Activated T-helper 2 cell treated with anti-CD3 and anti-CD28 coated beads, Interferon-gamma antibody, Interleukin-2, Interleukin-4, amounts not matched to agents 10 μg/mL and 5 μg/mL and 100 μg/mL, durations not matched to agents 14 hours and 24 hours and 36 hours (primary cell): ENCODE measurements around the gene SSNA1. TPM values are rescaled to one million over a fixed set of nuclear protein-coding genes. Genes with fewer than 3 reads are reported as not detected.

Experiments used
- DNase-seq: peaks from one replicate; pipeline ENCODE4 v3.0.0; 2021; ENCODE audit warnings: low spot score
- H3K27ac Mint-ChIP-seq: one replicate; pipeline ENCODE4 v1.8.0; 2021; ENCODE audit warnings: mixed read lengths
- H3K27me3 Mint-ChIP-seq: one replicate; pipeline ENCODE4 v1.8.0; 2021; ENCODE audit warnings: low read depth, mixed read lengths
- H3K36me3 Mint-ChIP-seq: one replicate; pipeline ENCODE4 v1.8.0; 2021; ENCODE audit warnings: low read depth, mixed read lengths
- H3K4me1 Mint-ChIP-seq: one replicate; pipeline ENCODE4 v1.8.0; 2021; ENCODE audit warnings: low read depth, mixed read lengths
- H3K4me3 Mint-ChIP-seq: one replicate; pipeline ENCODE4 v1.8.0; 2021; ENCODE audit warnings: low read depth, mild to moderate bottlenecking, moderate library complexity, mixed read lengths
- H3K9me3 Mint-ChIP-seq: one replicate; pipeline ENCODE4 v1.8.0; 2021; ENCODE audit warnings: mixed read lengths
- intact Hi-C: fragments of 100-400 bp; cut with micrococcal nuclease; formaldehyde crosslinking; loops from one replicate; pipeline ENCODE4 v1.15.1; 2023
- total RNA-seq: library from RNA; stranded (reverse); gene quantifications from 2 replicates; pipeline ENCODE4 v1.2.3, GENCODE V29; 2022

Gene SSNA1
- total RNA-seq, 1 donor from 2014 or later = 91.8 TPM

GRCh38 chr9:137175345-137175961 is 13.0 kb upstream of the SSNA1 start:
- Mint-ChIP-seq H3K27me3 (peaks cover 8% of the 10 kb centered on the region), H3K4me1 (no peaks in the 10 kb centered on the region), H3K9me3 (no peaks in the 10 kb centered on the region), H3K27ac (no peak overlapping the region), H3K36me3 (peaks cover 8% of the 10 kb centered on the region), H3K4me3 (no peak overlapping the region)
- DNase-seq = no peak
- intact Hi-C loops = loop anchor here (10.0 kb wide), 2 partner anchors 51 to 331 kb away; partner anchors contain the start of genes AJM1 and PHPT1

DNA sequence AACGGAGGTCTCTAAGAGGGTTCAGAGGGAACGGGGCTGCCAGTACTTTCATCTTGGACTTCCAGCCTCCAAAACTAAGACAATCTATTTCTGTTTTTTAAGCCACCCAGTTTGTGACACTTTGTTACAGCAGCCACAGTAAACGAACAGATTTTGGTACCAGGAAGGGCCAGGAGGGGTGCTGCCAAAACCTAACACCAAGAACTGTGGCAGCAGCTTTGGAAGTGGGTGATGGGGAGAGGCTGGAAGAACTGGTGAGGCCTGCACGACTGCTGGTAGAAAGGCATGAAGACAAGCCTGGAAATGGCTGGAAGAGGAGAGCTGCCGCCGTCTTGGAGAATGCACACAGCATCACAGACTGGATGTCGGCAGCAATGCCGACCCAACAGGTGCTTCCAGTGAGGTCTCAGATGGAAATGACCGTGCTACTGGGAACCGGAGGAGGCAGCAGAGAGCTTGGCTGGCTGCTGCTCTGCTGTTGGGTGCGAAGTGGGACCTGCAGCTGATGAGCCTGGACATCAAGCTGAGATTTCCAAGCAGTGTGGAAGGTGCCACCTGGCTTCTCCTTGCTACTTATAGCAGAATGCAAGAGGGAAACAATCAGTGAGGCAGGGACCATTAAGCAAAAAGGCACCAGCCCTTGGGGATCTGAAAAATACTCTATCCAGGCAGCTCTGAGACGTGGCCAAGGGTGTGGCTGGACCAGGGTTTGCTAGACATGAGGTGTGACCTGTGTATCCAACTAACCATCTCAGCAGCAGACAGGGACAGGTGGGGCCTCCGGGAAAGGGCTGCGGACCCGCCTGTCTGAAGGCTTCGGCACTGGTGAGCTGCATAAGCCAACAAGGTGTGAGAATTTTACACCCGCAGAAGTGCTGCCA is 11.9 kb upstream of the SSNA1 start:
- peaks cover 5% of the 10 kb centered on the region for H3K27me3 Mint-ChIP-seq
- intact Hi-C loops = loop anchor here (10.0 kb wide), 2 partner anchors 52 to 332 kb away; partner anchors contain the start of genes AJM1 and PHPT1
- H3K9me3 Mint-ChIP-seq = no peaks in the 10 kb centered on the region
- no peaks in the 10 kb centered on the region for H3K4me1 Mint-ChIP-seq
- no peak overlapping the region for H3K27ac Mint-ChIP-seq
- H3K36me3 Mint-ChIP-seq = peaks cover 9% of the 10 kb centered on the region
- DNase-seq = no peak
- H3K4me3 Mint-ChIP-seq = no peak overlapping the region

DNA sequence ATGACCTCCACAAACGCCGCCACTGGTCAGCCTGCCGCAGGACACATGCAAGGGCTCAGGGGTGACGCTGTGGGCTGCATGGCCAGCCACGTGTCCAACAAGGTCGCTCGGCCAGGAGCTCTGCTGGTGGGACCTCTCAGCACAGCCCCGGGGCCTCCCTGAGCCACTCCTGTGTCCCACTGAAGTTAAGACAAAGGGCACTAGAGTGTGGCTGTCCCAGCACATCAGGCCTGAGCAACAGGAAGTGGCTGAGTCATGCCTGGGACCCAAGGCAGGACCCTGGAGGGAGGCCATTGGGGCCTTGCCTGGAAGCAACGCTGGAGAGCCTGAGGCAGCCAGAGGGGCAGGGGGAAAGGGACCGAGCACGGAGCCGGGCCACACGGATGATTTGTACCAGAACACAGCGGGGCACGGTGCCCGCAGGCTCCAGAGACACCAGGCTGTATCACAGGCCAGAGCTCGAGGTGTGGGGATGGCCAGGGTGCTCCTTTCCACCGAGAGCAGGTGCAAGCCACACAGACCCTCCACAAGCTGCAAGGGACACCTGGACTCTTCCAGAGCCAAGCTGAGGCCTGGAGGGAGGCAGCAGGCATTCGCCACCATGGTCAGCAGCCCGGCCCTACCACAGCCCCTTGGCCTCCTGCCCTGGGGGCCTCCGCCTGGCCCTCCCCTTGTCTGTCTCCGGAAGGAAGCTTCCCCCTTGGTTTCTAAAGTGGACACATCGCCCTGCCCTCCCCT is 10.1 kb upstream of the SSNA1 start:
- Mint-ChIP-seq H3K27ac (no peak overlapping the region), H3K9me3 (no peaks in the 10 kb centered on the region), H3K27me3 (no peaks in the 10 kb centered on the region), H3K4me1 (no peaks in the 10 kb centered on the region), H3K4me3 (no peak overlapping the region), H3K36me3 (peaks cover 15% of the 10 kb centered on the region)
- DNase-seq = no peak
- intact Hi-C loops = loop anchor here (10.0 kb wide), 2 partner anchors 54 to 334 kb away; partner anchors contain the start of genes AJM1 and PHPT1

GRCh38 chr9:137178939-137179630 is 9.4 kb upstream of the SSNA1 start:
- Mint-ChIP-seq H3K36me3 (peaks cover 21% of the 10 kb centered on the region), H3K4me3 (no peak overlapping the region), H3K27ac (no peak overlapping the region), H3K4me1 (no peaks in the 10 kb centered on the region), H3K27me3 (no peaks in the 10 kb centered on the region), H3K9me3 (no peaks in the 10 kb centered on the region)
- intact Hi-C loops = loop anchor here (10.0 kb wide), 2 partner anchors 54 to 334 kb away; partner anchors contain the start of genes AJM1 and PHPT1
- DNase-seq = no peak

DNA sequence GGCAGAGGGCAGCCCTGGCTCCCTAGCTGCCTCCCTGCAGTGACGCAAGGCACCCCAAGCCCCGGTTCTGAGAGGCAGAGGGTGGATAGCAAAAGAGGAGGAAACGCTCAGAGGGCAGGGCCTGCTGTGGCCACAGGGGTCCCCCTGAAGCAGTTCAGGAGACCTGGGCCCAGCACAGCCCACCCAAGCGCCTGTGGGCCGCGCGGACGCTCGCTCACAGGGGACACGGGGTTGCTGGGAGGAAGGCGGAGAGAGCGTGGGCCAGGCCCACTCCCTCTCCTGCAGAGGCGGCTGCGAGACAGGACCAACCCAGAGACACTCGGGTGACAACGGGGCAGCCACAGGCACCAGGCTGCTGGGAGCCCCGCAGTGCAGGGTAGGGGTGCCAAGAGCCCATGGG is 8.7 kb upstream of the SSNA1 start:
- Mint-ChIP-seq H3K4me3 (no peak overlapping the region), H3K27ac (no peak overlapping the region), H3K9me3 (no peaks in the 10 kb centered on the region), H3K4me1 (no peaks in the 10 kb centered on the region), H3K27me3 (no peaks in the 10 kb centered on the region), H3K36me3 (peaks cover 26% of the 10 kb centered on the region)
- DNase-seq = no peak
- intact Hi-C loops = loop anchor here (10.0 kb wide), 2 partner anchors 55 to 335 kb away; partner anchors contain the start of genes AJM1 and PHPT1

GRCh38 chr9:137180491-137180890 is 8.0 kb upstream of the SSNA1 start:
- no peak for DNase-seq
- intact Hi-C loops = no loop called here
- Mint-ChIP-seq H3K27me3 (no peaks in the 10 kb centered on the region), H3K36me3 (peaks cover 29% of the 10 kb centered on the region), H3K4me3 (no peak overlapping the region), H3K4me1 (no peaks in the 10 kb centered on the region), H3K9me3 (no peaks in the 10 kb centered on the region), H3K27ac (no peak overlapping the region)

DNA sequence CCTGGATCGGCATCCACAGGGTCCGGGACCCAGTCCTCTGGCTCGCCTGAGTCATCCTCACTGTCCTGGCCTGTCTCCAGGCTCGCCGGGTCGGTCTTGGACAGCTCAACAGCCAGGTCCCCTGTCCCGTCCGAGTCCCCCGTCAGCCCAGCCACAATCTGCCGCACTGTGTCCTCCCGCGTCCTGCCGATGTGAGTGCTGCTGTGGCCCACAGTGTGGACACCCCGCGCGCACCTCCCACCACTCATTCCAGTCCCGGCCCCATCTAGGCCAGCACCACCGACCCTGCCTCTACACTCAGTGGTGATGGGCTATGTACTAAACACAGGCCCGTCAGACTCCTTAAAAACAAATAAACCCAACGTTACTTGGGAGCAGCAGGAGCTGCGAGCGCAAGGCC is 6.8 kb upstream of the SSNA1 start:
- Mint-ChIP-seq H3K9me3 (no peaks in the 10 kb centered on the region), H3K36me3 (peaks cover 32% of the 10 kb centered on the region), H3K4me3 (no peak overlapping the region), H3K27me3 (no peaks in the 10 kb centered on the region), H3K4me1 (peaks cover 2% of the 10 kb centered on the region), H3K27ac (no peak overlapping the region)
- intact Hi-C loops = no loop called here
- DNase-seq = no peak

DNA sequence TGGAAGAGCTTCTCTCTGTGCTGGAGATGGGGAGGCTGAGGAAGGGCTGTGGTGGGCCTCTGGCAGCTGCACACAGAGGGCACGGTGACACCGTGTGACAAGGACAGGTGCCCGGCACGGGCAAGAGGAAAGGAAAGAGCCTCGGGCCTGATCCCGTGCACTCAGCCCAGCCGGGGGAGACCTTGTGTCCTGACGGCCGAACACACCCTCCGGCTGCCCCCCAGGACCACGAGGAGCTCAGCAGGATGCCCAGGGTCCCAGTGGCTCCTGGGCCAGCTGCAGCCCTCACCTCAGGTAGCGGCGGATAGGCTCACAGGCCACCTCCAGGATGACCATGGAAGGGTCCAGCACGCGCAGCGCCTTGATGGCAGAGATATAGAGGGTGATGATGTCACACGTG is 5.6 kb upstream of the SSNA1 start:
- Mint-ChIP-seq H3K27me3 (no peaks in the 10 kb centered on the region), H3K9me3 (no peaks in the 10 kb centered on the region), H3K27ac (no peak overlapping the region), H3K4me1 (peaks cover 12% of the 10 kb centered on the region), H3K36me3 (peaks cover 31% of the 10 kb centered on the region), H3K4me3 (no peak overlapping the region)
- no peak for DNase-seq
- intact Hi-C loops = no loop called here

- no peak overlapping the region for H3K27ac Mint-ChIP-seq
- no peaks in the 10 kb centered on the region for H3K27me3 Mint-ChIP-seq
- no peaks in the 10 kb centered on the region for H3K9me3 Mint-ChIP-seq
- DNase-seq = no peak
- peaks cover 14% of the 10 kb centered on the region for H3K4me1 Mint-ChIP-seq
- intact Hi-C loops = no loop called here
- H3K36me3 Mint-ChIP-seq = peaks cover 30% of the 10 kb centered on the region
- peak overlapping the region; percentile 17 for H3K4me3 Mint-ChIP-seq
Observed at GRCh38 chr9:137183980-137184595, 4.4 kb upstream of the SSNA1 start.

DNA sequence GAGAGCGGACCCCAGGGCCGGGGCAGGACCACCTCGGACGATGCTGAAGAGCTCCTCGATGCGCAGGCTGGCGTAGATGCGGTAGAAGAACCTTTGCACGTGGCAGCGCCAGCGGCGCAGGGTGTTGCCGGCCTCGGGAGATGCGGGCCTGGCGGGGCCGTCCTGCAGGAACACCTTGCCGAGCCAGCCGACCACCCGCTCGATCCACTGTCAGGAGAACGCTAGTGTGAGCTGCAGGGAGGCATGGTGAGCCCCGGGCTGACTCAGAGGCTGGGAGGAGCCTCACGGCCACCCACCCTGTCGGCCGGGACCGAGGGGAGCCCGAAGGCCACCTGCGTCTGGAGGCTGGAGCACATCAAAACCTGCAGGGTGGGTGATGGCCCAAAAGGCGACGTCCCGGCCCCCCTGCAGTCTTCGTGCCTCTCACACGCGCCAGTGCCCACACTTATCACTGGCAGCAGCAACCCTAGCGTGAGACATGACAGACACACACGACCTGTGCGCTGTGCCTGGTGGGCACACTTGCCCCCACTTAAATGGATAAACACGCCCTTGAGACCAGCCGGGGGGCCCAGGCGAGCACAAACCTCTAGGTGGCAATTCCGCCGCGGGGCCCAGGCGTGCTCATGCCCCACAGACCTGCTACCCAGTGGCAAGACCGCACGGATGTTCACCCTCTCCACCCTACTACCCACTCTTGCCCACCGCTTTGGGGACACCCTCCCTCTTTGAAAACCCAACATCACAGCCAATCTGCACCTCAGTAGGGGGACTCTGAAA is 3.4 kb upstream of the SSNA1 start:
- DNase-seq = no peak
- Mint-ChIP-seq H3K4me3 (no peak overlapping the region), H3K4me1 (peaks cover 17% of the 10 kb centered on the region), H3K9me3 (no peaks in the 10 kb centered on the region), H3K27ac (no peak overlapping the region), H3K27me3 (no peaks in the 10 kb centered on the region), H3K36me3 (peaks cover 31% of the 10 kb centered on the region)
- intact Hi-C loops = loop anchor here (5.0 kb wide), 1 partner anchor 52 kb away; no protein-coding TSS in a partner anchor

GRCh38 chr9:137185921-137186320 is 2.6 kb upstream of the SSNA1 start:
- intact Hi-C loops = loop anchor here (5.0 kb wide), 1 partner anchor 51 kb away; no protein-coding TSS in a partner anchor
- peaks cover 22% of the 10 kb centered on the region for H3K4me1 Mint-ChIP-seq
- no peak for DNase-seq

More at GRCh38 chr9:137185921-137186320, 2.6 kb upstream of the SSNA1 start:
- Mint-ChIP-seq H3K4me3 (peak overlapping the region; percentile 91), H3K9me3 (no peaks in the 10 kb centered on the region), H3K27ac (no peak overlapping the region), H3K27me3 (no peaks in the 10 kb centered on the region), H3K36me3 (peaks cover 37% of the 10 kb centered on the region)
